T-helper 9 cell (primary cell): ENCODE results near the gene TSPAN7.

ENCODE experiments used
- DNase-seq: peaks from one replicate; pipeline ENCODE4 v3.0.0-alpha.2; 2020

The TSPAN7 gene

GRCh38 chrX:38595801-38596200, 34.5 kb downstream of the TSPAN7 start:
- DNase-seq: no peak

- DNase-seq: no peak
These were observed 35.6 kb downstream of the TSPAN7 start for GRCh38 chrX:38596939-38597338.

GRCh38 chrX:38599796-38600755, 38.7 kb downstream of the TSPAN7 start:
- DNase-seq: no peak

GRCh38 chrX:38601866-38602265, 40.5 kb downstream of the TSPAN7 start:
- no peak for DNase-seq

- DNase-seq: no peak
These were observed 45.5 kb downstream of the TSPAN7 start for GRCh38 chrX:38606821-38607220.

GRCh38 chrX:38607976-38608375, 46.6 kb downstream of the TSPAN7 start:
- no peak for DNase-seq

GRCh38 chrX:38610849-38611248, 49.5 kb downstream of the TSPAN7 start:
- no peak for DNase-seq

- DNase-seq: no peak
These were observed 50.9 kb downstream of the TSPAN7 start for GRCh38 chrX:38612281-38612680.

GRCh38 chrX:38614485-38614884, 53.1 kb downstream of the TSPAN7 start:
- no peak for DNase-seq

GRCh38 chrX:38616904-38617303, 55.6 kb downstream of the TSPAN7 start:
- no peak for DNase-seq

- DNase-seq: no peak
These were observed 56.8 kb downstream of the TSPAN7 start for GRCh38 chrX:38618180-38618579.

GRCh38 chrX:38620623-38621022, 59.3 kb downstream of the TSPAN7 start:
- no peak for DNase-seq

GRCh38 chrX:38626296-38626695, 65.0 kb downstream of the TSPAN7 start:
- DNase-seq: no peak

GRCh38 chrX:38627683-38628082, 66.3 kb downstream of the TSPAN7 start:
- no peak for DNase-seq

- DNase-seq: no peak
These were observed 67.2 kb downstream of the TSPAN7 start for GRCh38 chrX:38628587-38628986.

GRCh38 chrX:38632516-38632915, 71.2 kb downstream of the TSPAN7 start:
- DNase-seq: no peak

- no peak for DNase-seq
These were observed 73.3 kb downstream of the TSPAN7 start for GRCh38 chrX:38634665-38635064.

GRCh38 chrX:38636949-38637819, 75.8 kb downstream of the TSPAN7 start:
- no peak for DNase-seq

GRCh38 chrX:38638952-38639529, 77.7 kb downstream of the TSPAN7 start:
- DNase-seq: no peak

GRCh38 chrX:38639730-38640129, 78.4 kb downstream of the TSPAN7 start:
- DNase-seq: no peak

- DNase-seq: no peak
These were observed 79.9 kb downstream of the TSPAN7 start for GRCh38 chrX:38641197-38641596.

- DNase-seq: no peak
These were observed 82.6 kb downstream of the TSPAN7 start for GRCh38 chrX:38643903-38644302.

GRCh38 chrX:38646129-38646528, 84.8 kb downstream of the TSPAN7 start:
- DNase-seq: no peak
